Mesothelial cell of epicardium (in vitro differentiated cells): Measurements from ENCODE around the gene IL17RB. TPM values are rescaled to one million over a fixed set of nuclear protein-coding genes. Genes with fewer than 3 reads are reported as not detected.
A peak's percentile ranks its signal among the peaks of the same experiment; 100 is the strongest.

Experiments
- DNase-seq, 2 experiments: peaks; one replicate each; pipeline ENCODE4 v3.0.0; 2021; ENCODE audit warnings: low spot score in 2 of 2; ENCODE audit not compliant: unreplicated experiment in 2 of 2
- H3K27ac Mint-ChIP-seq: 2 replicates; pipeline ENCODE4 v1.8.0; 2021; ENCODE audit warnings: mixed read lengths
- H3K27me3 Mint-ChIP-seq: 2 replicates; pipeline ENCODE4 v1.8.0; 2021; ENCODE audit warnings: low read depth, mixed read lengths
- H3K36me3 Mint-ChIP-seq: 2 replicates; pipeline ENCODE4 v1.8.0; 2021; ENCODE audit warnings: mixed read lengths
- H3K4me1 Mint-ChIP-seq: 2 replicates; pipeline ENCODE4 v1.8.0; 2021; ENCODE audit warnings: mixed read lengths
- H3K4me3 Mint-ChIP-seq: 2 replicates; pipeline ENCODE4 v1.8.0; 2021; ENCODE audit warnings: mild to moderate bottlenecking, moderate library complexity, mixed read lengths
- H3K9me3 Mint-ChIP-seq: 2 replicates; pipeline ENCODE4 v1.8.0; 2021; ENCODE audit warnings: mixed read lengths
- CTCF ChIP-seq: fragments of 200-600 bp; sonication (generic); IDR thresholded peaks from one replicate; pipeline ENCODE4 v1.5.0; 2021; ENCODE audit warnings: antibody characterized with exemption; ENCODE audit not compliant: unreplicated experiment
- total RNA-seq: library from RNA; stranded (reverse); gene quantifications from 3 replicates; pipeline ENCODE4 v1.2.1, GENCODE V29; 2021

IL17RB gene
- total RNA-seq, 1 donor from 2014 or later, result 1.4 TPM

DNA sequence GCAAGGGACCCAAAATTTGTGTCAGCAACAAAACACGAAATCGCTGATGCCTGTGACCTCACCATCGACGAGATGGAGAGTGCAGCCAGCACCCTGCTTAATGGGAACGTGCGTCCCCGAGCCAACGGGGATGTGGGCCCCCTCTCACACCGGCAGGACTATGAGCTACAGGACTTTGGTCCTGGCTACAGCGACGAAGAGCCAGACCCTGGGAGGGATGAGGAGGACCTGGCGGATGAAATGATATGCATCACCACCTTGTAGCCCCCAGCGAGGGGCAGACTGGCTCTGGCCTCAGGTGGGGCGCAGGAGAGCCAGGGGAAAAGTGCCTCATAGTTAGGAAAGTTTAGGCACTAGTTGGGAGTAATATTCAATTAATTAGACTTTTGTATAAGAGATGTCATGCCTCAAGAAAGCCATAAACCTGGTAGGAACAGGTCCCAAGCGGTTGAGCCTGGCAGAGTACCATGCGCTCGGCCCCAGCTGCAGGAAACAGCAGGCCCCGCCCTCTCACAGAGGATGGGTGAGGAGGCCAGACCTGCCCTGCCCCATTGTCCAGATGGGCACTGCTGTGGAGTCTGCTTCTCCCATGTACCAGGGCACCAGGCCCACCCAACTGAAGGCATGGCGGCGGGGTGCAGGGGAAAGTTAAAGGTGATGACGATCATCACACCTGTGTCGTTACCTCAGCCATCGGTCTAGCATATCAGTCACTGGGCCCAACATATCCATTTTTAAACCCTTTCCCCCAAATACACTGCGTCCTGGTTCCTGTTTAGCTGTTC lies 35.0 kb upstream of the IL17RB start:
- H3K36me3 Mint-ChIP-seq, result no peaks in the 10 kb centered on the region
- peak in 1 of 2 experiments; percentile 26 for DNase-seq
- no peak overlapping the region for H3K4me3 Mint-ChIP-seq
- no peaks in the 10 kb centered on the region for H3K9me3 Mint-ChIP-seq
- peaks cover 11% of the 10 kb centered on the region for H3K4me1 Mint-ChIP-seq
- TF ChIP-seq CTCF, result no peak
- H3K27me3 Mint-ChIP-seq, result no peaks in the 10 kb centered on the region
- H3K27ac Mint-ChIP-seq, result no peak overlapping the region

DNA sequence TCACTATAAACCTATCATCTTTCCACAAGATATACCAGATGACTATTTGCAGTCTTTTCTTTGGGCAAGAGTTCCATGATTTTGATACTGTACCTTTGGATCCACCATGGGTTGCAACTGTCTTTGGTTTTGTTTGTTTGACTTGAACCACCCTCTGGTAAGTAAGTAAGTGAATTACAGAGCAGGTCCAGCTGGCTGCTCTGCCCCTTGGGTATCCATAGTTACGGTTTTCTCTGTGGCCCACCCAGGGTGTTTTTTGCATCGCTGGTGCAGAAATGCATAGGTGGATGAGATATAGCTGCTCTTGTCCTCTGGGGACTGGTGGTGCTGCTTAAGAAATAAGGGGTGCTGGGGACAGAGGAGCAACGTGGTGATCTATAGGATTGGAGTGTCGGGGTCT lies 33.9 kb upstream of the IL17RB start:
- no peaks in the 10 kb centered on the region for H3K36me3 Mint-ChIP-seq
- TF ChIP-seq CTCF, result no peak
- peak in 1 of 2 experiments; percentile 10 for DNase-seq
- H3K27ac Mint-ChIP-seq, result no peak overlapping the region
- peaks cover 2% of the 10 kb centered on the region for H3K4me1 Mint-ChIP-seq
- H3K4me3 Mint-ChIP-seq, result no peak overlapping the region
- no peaks in the 10 kb centered on the region for H3K27me3 Mint-ChIP-seq
- H3K9me3 Mint-ChIP-seq, result no peaks in the 10 kb centered on the region

DNA sequence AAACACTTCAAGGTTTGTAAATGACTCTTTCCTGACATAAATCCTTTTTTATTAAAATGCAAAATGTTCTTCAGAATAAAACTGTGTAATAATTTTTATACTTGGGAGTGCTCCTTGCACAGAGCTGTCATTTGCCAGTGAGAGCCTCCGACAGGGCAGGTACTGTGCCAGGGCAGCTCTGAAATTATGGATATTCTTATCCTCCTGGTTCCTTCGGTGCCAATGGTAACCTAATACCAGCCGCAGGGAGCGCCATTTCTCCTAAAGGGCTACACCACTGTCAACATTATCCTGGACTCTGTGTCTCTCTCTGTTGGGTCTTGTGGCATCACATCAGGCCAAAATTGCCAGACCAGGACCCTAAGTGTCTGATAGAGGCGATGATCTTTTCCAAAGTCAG lies 33.1 kb upstream of the IL17RB start:
- no peaks in the 10 kb centered on the region for H3K27me3 Mint-ChIP-seq
- no peak for DNase-seq
- H3K9me3 Mint-ChIP-seq, result no peaks in the 10 kb centered on the region
- no peak overlapping the region for H3K27ac Mint-ChIP-seq
- no peaks in the 10 kb centered on the region for H3K36me3 Mint-ChIP-seq
- no peak overlapping the region for H3K4me3 Mint-ChIP-seq
- H3K4me1 Mint-ChIP-seq, result no peaks in the 10 kb centered on the region
- TF ChIP-seq CTCF, result no peak

DNA sequence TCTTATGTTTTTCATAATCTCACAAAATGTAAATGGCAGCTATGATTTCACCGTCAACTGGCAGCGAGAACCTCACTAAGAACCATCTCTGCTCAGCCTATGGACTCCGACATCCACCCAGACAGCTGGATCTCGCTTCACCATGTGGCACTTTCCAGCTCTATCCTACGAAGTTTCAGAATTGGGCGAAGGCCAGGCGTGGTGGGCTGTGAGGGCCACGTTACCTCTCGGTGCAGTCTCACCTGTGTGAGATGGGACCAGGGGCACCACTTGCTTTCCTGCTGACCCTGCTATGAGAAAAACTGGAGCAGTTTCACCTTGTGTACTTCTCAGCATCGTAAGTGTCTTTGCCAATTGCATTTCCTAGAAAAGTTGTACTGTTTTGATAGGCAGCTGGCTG lies 32.5 kb upstream of the IL17RB start:
- no peaks in the 10 kb centered on the region for H3K27me3 Mint-ChIP-seq
- no peaks in the 10 kb centered on the region for H3K9me3 Mint-ChIP-seq
- DNase-seq, result peak in 1 of 2 experiments; percentile 9
- TF ChIP-seq CTCF, result no peak
- H3K4me1 Mint-ChIP-seq, result no peaks in the 10 kb centered on the region
- no peak overlapping the region for H3K27ac Mint-ChIP-seq
- H3K4me3 Mint-ChIP-seq, result no peak overlapping the region
- H3K36me3 Mint-ChIP-seq, result no peaks in the 10 kb centered on the region

GRCh38 chr3:53815067-53815466 lies 31.3 kb upstream of the IL17RB start:
- Mint-ChIP-seq H3K27me3 (no peaks in the 10 kb centered on the region), H3K9me3 (no peaks in the 10 kb centered on the region), H3K27ac (no peak overlapping the region), H3K4me1 (no peaks in the 10 kb centered on the region), H3K4me3 (no peak overlapping the region), H3K36me3 (no peaks in the 10 kb centered on the region)
- peak in 1 of 2 experiments; percentile 17 for DNase-seq
- no peak for TF ChIP-seq CTCF
